DMS79 (cell line): ENCODE results near the gene ABCA13.

Experiments used
- DNase-seq: peaks from one replicate; lab custom pipeline; 2025; lab: John Stamatoyannopoulos, UW

Gene ABCA13

DNA sequence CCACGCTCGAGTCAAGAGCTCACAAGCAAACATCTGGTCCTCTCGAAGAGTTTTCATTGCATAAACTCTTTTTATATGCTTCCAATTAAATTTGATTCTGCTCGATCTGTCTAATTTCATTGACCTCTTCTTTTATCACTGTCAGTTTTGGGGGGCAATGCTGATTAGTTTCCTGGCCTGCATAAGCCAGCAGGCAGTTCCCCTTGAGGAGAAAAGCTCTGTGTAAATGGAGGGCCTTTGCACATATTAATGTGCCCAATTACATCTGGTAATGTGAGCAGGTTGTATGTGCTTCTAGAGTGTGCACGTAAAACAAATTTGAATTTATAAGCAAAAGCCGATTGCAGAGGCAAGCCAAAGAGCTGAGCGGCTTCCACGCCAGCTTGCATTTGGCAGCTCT is 210.3 kb downstream of the ABCA13 start:
- no peak for DNase-seq

DNA sequence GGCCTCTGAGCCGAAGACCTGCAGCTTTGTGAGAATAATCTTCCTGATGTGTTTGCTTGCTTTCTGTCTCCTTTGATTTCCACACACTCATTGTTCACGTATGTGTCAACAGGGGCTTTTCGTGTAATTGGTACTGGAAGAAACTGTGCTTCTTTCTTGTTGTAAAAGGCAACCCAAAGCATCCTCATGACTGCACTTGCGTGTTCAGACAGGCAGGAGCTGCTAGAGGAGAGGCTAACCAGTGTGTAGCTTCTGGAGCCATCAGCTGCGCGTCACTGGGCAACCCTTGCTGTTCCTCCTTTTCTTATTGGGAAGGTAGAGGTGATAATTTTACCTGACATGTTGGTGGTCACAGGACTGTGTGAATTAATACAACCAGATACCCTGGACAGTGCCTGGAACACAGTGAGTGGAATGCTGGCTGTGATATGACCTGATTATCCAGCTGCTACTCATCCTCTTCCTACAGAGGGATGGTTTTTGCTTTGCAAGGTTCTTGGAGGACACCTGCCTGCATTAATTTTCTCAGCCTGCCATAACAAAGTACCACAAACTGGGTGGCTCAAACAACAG is 213.0 kb downstream of the ABCA13 start:
- DNase-seq: no peak

DNA sequence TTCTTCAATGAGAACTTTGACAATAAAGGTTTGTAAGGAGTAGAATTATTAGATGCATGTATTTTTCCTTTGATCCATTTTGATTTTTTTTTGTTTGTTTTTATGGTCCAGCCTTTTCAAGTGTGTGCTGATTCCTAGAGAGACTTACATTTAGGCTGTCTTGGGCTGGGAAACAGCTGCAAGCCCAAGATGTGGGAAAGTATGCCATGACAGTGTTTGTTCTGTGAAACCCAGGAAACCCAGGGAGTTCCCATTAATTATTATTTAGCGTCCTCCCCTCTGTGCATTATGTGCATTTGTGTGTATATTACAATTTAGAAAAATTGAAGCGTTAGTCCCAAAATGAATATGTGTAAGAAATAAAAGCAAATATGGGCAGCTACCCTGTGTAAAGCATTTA is 216.7 kb downstream of the ABCA13 start:
- no peak for DNase-seq

DNA sequence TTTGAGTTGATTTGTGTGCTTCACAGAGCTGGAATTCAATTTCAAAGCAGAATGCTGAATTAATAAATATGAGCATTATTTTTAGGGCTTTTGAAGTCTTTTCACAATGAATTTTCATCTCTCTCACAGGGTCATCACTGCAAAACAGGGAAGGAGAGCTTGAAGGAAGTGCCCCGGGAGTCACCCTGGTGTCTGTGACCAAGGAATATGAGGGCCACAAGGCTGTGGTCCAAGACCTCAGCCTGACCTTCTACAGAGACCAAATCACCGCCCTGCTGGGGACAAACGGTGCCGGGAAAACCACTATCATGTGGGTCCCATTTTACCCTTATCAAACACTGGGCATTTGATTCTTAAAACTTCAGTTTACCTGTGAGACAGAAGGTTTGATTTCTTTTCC is 217.7 kb downstream of the ABCA13 start:
- DNase-seq: no peak

DNA sequence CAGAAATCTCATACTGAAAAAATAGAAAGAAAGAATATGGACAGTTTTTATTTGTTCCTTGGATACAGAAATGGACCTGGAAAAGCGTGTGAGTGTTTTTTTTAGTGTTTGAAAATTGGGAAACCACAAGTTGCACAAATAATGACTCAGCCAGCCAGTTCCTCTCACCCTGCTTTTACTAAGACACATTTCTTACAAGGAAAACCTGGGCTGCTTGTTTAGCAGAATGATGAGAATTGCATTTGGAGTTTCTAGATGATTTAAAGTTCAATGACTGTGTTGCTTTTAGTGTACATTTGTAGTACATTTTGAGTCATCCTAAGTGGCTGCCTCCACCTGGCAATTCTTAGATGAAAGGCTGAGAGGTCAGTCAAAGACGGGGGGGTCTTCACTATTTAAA is 218.7 kb downstream of the ABCA13 start:
- DNase-seq: no peak

DNA sequence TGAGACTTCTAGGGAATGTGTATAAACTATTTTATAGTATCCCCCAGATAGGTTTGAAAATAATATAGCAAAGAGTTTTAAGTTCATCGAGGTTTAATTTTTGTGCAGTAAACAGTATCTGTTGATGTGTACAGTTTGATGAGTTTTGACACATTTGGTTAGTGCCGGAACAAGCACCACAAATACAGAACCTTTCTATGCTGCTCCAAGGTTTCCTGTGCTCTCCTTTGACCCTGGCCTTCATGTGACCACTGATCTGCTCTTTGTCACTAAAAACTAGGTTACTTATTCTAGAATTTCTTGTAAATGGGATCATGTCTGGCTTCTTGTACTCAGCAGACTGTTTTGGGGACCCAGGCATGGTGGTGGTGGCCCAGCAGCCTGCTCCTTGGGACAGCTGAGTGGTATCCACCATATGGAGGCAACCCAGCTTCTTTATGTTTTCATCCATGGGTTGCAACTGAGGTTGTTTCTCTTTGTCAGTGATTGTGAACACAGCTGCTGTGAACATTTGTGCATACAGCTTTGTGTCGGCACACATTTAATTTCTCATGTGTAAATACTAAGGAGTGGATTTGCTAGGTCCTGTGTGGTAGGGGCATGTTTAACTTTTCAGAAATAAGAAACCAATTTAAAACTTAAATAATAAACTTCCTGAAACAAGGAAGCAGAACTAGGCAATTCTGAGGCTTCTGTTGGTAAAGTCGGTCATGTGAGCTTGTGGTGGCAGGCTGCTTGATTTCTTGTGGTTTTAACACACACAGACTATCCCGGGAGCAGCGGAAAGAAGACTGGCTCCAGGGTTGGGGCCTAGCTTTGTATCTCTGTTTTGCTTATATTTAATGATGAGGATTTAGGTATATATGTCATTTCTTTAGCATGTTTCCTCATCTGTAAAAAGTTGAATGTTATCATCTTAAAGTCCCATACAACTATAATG is 219.4 kb downstream of the ABCA13 start:
- no peak for DNase-seq

DNA sequence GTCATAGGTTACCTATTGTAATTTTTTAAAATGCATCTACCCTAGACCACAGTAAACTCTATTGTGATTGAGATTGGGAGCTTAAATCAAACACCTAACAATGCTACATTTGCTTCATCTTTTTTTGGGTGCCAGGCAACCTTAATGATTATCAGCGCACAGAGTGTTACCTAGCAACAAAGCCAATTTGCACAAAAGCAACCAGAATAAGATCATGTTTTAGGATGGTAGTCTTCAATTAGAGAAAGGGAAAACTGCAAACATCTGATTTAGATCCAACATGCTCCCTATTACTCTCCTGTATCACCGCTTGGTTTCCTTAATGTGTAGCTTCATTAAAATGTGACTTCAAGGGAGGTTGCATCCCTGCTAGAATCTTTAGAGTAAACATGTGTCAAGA is 226.9 kb downstream of the ABCA13 start:
- DNase-seq: no peak

DNA sequence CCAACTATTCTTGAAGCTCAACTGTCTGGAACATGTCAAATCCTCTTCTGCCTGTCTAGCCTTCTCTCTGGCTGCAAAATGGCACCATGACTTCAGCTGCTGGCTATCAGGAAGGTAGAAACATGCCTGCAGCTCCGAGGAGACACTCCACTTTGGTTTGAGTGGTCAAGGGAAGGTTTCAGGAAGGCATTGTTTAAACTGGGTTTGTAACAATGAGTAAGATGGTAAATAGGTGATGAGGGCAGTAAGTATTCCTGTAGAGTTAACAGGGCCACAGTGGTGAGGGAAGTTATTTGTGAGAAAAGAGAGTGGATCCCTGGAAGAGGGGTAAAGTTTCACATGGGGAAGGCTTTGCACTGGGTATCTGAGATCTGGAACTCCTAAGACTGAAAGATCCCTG is 231.5 kb downstream of the ABCA13 start:
- DNase-seq: no peak

DNA sequence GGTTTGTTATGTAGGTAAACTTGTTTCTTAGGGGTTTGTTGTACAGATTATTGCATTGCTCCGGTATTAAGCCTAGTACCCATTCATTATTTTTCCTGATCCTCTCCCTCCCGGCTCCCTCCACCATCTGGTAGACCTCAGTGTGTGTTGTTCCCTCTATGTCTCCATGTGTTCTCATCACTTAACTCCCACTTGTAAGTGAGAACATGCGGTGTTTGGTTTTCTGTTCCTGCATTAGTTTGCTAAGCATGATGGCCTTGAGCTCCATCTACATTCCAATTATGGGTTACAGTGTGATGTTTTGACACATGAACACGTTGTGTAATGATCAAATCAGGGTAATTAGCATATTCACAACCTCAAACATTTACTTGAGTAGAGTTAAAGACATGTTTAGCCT is 237.5 kb downstream of the ABCA13 start:
- no peak for DNase-seq

DNA sequence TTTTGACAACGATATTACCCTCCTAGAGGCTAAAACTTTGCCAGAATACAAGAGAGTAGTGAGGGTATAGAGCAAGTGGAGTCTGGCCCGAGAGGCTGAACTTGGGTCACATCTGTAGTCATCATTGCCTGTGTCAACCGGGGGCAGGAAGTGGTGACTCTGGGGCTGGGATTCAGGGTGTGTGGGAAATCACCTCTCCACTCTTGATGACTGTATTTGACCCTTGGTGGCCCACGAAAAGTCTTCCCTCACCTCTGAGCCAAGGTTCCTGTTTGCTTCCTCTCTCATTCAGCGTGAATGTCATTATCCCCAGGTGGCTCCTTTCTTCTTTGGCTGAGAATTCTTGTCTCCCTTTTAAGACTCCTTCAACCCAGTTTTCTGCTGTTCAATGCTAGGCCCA is 240.4 kb downstream of the ABCA13 start:
- DNase-seq: no peak

DNA sequence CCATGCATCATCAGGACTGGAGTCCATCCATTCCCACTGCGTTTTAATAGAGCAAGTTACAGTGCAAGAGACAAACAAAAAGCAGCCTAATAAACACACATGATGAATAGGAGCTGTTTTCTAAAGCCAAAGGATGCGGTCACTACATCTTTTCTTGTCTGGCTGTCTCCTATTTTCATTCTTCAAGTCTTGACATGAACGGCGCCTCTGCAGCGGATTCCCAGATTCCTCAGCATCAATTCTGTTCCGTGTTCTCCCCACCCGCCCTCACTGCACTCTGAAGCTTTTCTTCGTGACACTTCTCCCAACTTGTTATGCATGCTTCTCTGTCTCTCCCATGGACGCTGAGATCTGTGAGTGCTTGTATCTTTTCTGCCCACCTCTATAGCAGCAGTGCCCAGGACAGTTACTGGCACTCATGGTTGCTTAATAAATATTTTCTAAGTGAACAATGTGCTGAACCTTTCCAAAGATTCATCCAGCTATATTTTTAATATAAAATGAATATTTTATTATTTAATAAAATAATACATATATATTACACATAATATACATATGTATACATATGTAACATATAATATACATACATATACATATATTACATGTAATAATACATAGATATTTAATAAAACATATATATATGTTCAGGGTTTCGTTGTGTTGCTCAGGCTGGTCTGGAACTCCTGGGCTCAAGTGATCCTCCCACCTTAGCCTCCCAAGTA is 242.9 kb downstream of the ABCA13 start:
- DNase-seq: no peak

DNA sequence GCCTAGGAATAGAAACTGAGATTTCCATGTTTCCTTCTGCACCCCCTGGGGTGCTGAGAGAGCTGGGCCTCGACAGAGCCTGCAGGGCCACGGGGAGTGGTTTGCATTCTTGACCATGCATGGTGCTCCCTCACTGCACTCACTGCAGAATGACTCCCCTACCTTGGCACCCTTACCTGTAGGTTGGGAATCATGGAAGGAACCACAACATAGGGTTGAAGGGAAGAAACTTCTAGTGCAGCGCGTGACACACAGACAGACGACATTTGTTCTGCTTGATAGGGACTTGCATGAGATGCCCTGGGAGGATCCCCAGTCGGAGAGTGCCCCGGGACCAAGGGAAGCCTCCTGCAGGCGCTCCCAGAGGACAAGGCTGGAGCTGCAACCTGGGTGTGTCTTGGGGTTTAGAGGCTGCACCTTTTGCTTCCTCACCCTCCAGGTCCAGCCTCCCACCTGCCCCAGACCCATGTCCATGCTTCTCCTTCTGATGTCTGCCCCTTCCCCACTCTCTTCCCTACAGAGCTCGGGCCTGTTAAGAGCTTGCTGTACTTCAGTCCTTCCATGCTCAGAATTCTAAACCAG is 245.2 kb downstream of the ABCA13 start:
- DNase-seq: no peak

DNA sequence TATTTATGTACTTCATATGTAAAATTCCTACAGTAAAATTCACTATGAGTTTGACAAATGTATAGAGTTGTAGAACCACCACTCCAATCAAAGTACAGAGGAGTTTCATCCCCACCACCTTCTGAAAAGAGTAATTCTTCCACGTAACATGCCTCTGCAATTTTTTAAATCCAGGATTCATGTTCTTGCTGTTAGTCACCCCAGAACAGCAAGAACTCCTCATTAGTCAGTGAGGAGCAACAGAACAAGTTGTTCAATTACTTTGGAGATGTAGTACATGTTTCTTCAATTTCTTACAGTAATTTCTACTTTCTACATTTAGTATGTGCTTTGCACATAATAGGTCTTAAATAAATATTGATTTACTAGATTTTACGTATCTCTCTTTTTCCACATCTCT is 248.1 kb downstream of the ABCA13 start:
- no peak for DNase-seq

DNA sequence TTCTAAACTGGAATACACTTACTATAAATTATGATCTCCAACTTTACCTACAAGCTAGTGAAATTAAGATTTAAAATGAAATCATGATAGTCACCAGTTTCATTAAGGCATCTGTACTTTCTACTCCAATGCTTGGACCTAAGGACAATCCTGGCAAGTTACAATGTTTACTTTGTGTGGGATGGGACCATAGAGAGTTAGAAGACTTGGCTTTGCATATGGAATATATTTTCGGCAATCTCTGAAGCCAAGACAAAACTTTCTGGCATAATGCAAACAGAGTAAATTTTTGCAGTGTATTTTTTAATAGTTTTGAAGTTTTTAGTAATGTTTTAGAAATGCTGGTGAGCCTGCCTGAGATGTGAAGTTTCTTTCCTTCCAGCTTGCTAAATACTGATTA is 248.9 kb downstream of the ABCA13 start:
- no peak for DNase-seq

DNA sequence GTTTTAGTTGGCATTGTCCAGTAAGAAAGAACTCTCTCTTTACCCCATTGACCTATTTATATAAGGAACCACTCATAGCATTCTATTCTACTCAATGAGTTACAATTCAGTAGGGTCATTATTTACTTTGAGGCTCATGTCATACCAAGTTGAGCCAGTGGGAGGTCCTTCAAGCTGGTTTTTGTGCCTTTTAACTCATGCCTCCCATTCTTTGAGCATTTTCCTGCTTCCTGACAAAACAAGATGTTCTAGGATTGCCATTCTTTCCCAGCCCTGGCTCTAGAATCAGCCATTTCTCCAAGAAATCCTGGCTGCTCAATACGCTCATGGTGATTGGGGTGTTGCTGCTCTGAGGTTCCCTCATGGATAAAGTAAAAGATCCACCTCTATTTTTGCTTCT is 250.1 kb downstream of the ABCA13 start:
- no peak for DNase-seq

DNA sequence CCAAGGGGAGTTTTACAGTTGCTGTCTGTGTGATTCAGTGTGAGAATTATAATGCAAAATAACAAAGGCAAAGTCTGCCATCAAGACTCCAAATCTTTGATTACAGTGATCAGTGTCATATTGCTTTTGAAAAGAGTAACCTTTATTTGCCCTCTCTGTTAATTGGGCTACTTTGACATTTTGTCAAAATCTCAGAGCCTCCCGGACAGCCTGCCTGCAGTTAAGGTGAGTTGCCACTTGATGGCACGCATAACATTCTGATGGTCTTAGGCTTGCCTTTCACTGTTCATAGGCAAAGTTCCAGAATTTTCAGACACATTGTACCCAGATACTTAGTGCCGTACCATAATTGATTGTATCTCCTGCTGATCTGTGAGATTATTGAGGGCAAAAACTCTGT is 253.5 kb downstream of the ABCA13 start:
- no peak for DNase-seq

DNA sequence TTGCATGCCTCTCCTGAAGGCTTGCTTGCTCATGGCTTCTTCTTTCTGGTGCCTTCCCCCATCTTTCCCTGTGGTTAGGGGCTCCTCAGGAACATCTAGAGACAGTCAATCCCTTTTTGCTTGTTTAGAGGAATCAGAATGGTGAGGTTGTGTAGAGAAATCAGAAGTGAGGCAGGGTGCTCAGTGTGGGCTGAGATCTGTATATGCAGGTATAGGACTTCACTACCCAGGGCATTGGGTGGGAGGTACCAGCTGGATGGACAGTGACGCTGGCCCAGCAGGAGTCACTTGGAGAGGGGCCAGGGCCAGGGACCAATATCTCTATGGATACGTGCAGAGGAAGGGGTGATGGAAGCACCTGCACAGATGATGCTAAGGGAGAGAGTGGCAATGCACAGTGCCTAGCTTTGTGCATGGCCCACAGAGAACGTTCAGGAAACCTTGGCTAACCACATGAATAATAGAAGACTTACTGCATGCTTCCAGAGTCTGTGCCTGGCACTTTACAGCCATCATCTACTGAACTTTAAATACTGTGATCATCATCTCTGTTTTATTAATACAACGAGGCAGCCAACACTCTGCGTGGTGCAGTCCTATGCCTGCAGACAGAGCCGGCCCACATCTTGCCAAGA is 255.2 kb downstream of the ABCA13 start:
- no peak for DNase-seq

DNA sequence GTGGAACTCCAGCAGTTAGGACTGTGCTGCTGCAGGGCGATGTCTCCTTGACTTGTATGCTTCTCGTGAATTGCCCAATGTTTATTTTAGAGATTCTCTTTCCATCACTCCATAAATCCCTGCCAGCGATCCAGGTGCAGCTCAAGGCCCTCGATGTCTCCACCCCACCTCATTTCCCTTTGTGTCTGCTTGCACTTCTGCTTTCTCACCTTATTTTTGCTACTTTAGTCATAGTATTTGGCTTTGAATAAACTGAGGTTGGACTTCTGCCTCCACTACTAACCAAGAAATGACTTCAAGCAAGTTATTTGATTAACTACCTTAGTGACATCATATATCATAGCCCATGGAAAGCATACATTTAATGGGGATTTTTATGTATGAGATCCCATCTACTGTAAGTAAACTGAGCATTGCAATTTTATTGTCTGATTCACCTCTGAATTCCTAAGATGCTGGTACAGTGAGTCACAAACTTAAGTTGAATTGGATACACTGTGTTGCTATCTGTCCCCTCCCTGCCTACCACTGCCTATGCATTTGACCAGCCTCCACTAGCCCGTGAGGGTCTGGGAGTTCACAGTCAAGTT is 255.8 kb downstream of the ABCA13 start:
- DNase-seq: no peak

DNA sequence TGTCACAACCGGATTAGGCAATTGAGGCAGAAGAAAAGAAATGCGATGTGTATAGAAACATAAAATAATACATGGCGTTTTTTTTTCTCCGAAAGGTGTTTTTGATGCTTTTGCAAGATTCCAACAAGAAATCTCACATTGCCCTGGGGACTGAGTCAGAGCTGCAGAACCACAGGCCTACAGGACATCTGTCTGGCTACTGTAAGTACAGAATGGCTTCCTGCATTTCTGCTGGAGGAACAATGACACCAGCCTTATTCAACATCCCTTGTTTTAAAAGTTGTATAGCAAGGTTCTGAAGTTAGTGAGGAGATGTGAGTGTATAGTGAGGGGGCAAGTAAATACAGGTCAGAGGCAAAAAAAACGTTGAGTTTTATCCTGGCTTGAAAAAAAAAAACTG is 256.4 kb downstream of the ABCA13 start:
- no peak for DNase-seq

DNA sequence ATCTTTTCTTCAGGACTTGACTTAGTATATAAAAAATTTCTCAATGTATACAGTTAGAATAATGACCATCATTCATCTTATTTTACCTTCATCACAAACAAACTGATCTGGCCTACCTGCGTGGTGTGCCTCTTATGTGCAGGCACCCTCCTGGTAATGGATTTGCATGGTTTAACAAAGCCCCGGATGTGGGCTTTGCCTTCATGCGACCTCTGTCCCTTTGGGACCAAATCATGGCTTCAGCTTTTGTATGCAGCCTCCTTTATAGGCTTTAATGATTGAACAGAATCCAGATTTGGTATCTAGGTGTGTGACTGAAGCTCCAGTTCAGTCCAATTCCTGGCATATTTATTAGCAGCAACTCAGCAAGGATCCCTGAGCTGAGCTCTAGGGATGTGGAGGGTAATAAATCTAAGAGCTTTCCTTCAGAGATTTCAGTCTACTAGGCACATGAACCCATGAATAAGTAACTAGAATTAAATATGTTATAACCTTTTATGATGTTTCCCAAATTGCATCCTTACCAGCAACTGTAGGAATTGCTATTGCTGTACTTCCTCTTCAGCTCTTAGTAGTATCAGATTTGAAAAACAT is 256.9 kb downstream of the ABCA13 start:
- no peak for DNase-seq

DNA sequence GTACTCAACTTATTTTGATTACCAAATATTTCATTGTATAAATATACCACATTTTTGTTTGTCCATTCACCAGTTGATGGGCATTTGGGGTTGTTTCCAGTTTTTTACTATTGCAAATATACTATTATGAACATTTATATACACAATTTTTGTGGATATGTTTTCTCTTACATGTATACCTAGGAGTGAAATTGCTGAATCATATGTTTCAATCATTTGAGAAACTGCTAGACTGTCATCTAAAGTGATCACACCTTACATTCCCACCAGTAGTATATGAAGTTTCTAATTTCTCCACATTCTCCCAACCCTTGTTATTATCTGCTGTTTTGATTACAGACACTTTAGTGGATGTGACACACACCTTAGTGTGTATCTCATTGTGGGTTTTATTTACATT is 257.9 kb downstream of the ABCA13 start:
- DNase-seq: no peak
